AG04449 (cell line): ENCODE measurements around the gene LDLRAD4.

Source experiments
- CTCF ChIA-PET: fragments of 350-600 bp; formaldehyde crosslinking; extraction: SDS; loops from one replicate; lab custom pipeline; 2021; ENCODE audit warnings: antibody characterized with exemption; lab: Yijun Ruan, JAX
- POLR2A ChIA-PET: fragments of 400-600, 350-600 bp; formaldehyde crosslinking; extraction: SDS; loops from one replicate; lab custom pipeline; 2020; ENCODE audit warnings: antibody characterized with exemption, inconsistent platforms; lab: Yijun Ruan, JAX
- DNase-seq: peaks from one replicate; pipeline ENCODE4 v3.0.0-alpha.2; 2010; ENCODE audit warnings: low read depth, low spot score
- H3K4me3 ChIP-seq: 2 replicates; pipeline ENCODE4 v1.5.1; 2011; ENCODE audit warnings: low read depth, mild to moderate bottlenecking, control low read depth, low read length
- CTCF ChIP-seq: IDR thresholded peaks from one replicate; pipeline ENCODE4 v1.5.1; 2011; ENCODE audit warnings: mild to moderate bottlenecking, moderate library complexity, low read length, control low read depth, inconsistent platforms; ENCODE audit not compliant: insufficient read depth; ENCODE audit errors: missing control alignments

The LDLRAD4 gene

GRCh38 chr18:13403786-13404549 is 185.4 kb downstream of the LDLRAD4 start:
- DNase-seq, result no peak
- ChIA-PET CTCF (no interaction called here), POLR2A (no interaction called here)
- no peak overlapping the region for H3K4me3 ChIP-seq
- no peak for TF ChIP-seq CTCF

- no peak for TF ChIP-seq CTCF
- DNase-seq, result no peak
- ChIA-PET POLR2A (no interaction called here), CTCF (no interaction called here)
- no peak overlapping the region for H3K4me3 ChIP-seq
These were observed 186.9 kb downstream of the LDLRAD4 start for GRCh38 chr18:13405305-13406038.

- no peak for TF ChIP-seq CTCF
- no peak for DNase-seq
- ChIA-PET CTCF (no interaction called here), POLR2A (no interaction called here)
- no peak overlapping the region for H3K4me3 ChIP-seq
These were observed 187.6 kb downstream of the LDLRAD4 start for GRCh38 chr18:13406049-13406615.

- no peak for DNase-seq
- no peak overlapping the region for H3K4me3 ChIP-seq
- POLR2A ChIA-PET, result no interaction called here
- no peak for TF ChIP-seq CTCF
- CTCF ChIA-PET, result no interaction called here
These were observed 188.2 kb downstream of the LDLRAD4 start for GRCh38 chr18:13406736-13407135.

- no peak for TF ChIP-seq CTCF
- no peak for DNase-seq
- H3K4me3 ChIP-seq, result no peak overlapping the region
- ChIA-PET POLR2A (no interaction called here), CTCF (no interaction called here)
These were observed 188.9 kb downstream of the LDLRAD4 start for GRCh38 chr18:13407484-13407883.

GRCh38 chr18:13409026-13409425 is 190.5 kb downstream of the LDLRAD4 start:
- TF ChIP-seq CTCF, result no peak
- ChIA-PET CTCF (no interaction called here), POLR2A (no interaction called here)
- H3K4me3 ChIP-seq, result no peak overlapping the region
- DNase-seq, result no peak
